ENCODE measurements around the gene PWP1. TPM values are rescaled to one million over a fixed set of nuclear protein-coding genes. Genes with fewer than 3 reads are reported as not detected.
"Not testable (repeated sequence)": the region's sequence is repeated elsewhere in the genome, so short reads cannot be mapped to it uniquely, and the experiment has no call there.

Gene PWP1
- total and polyA plus RNA-seq, 4 donors: 19.5 to 34.8 (median 30.4) TPM

DNA sequence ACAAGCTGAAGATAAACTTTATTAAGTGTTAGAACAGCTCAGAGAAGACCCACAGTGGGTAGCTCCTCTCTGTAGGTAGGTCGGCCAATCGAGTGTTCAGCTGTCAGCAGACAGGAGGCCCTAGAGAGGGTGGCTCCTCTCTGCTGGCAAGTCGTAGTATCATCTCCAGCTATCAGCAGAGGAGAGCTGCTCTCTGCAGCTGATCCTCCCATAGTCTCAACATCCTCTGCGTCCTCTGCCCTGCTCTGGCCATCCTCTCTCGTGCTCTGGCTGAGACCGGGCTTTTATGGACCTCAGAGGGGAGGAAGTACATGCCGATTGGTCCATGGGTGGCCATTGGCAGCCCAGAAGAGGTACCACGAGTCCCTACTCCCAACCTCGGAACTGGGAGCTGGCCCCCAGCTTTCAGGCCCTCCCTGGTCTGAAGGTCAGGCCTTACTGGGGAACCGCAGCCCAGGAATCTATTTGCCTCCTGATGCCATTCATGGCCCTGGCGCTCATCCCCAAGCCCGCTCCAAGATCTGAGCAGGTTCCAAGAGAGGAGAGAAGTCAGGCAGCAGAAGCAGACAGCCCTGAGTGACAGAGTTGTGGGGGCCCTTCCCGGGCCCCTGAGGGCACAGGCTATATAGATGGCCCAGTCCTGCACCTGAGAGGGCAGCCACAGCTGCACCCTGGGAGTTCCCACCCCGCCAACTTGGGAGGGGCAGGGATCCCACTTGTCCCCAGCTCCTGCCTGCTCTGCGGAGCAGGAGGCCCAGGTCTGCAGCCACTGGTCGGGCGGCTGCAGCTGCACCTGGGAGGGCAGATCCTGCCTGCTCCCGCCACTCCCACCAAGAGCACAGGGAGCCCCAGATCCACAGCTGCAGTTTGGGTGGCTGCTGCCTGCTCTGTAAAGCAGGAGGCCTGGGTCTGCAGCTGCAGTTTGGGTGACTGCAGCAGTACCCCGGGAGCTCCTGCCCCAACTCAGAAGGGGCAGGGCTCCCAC lies 3.5 kb upstream of the PWP1 start:
- TF ChIP-seq, protein P1, sequence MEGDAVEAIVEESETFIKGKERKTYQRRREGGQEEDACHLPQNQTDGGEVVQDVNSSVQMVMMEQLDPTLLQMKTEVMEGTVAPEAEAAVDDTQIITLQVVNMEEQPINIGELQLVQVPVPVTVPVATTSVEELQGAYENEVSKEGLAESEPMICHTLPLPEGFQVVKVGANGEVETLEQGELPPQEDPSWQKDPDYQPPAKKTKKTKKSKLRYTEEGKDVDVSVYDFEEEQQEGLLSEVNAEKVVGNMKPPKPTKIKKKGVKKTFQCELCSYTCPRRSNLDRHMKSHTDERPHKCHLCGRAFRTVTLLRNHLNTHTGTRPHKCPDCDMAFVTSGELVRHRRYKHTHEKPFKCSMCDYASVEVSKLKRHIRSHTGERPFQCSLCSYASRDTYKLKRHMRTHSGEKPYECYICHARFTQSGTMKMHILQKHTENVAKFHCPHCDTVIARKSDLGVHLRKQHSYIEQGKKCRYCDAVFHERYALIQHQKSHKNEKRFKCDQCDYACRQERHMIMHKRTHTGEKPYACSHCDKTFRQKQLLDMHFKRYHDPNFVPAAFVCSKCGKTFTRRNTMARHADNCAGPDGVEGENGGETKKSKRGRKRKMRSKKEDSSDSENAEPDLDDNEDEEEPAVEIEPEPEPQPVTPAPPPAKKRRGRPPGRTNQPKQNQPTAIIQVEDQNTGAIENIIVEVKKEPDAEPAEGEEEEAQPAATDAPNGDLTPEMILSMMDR (IDR thresholded peaks at IDR 0.05; ENCODE audit: control extremely low read depth, extremely low read depth): no peak
- Histone ChIP-seq H3K4me1 (ENCODE audit: control insufficient read depth in 5 of 5, insufficient read depth in 5 of 5, low read length in 5 of 5) (peaks cover 0 to 17% (median 3%) of the 10 kb centered on the region in 5 donors), H3K9ac (ENCODE audit: insufficient read depth in 1 of 2, low read length in 2 of 2) (no peak overlapping the region), H3K27ac (ENCODE audit: low read depth in 1 of 2, low read length in 1 of 2) (no peak overlapping the region), H3K4me3 (no peak overlapping the region), H3K36me3 (ENCODE audit: control insufficient read depth in 4 of 4, insufficient read depth in 4 of 4, low read length in 4 of 4) (no peaks in the 10 kb centered on the region), H3K9me3 (ENCODE audit: control insufficient read depth in 4 of 4, insufficient read depth in 3 of 4, low read length in 3 of 4) (no peaks in the 10 kb centered on the region), H3K27me3 (ENCODE audit: control insufficient read depth in 3 of 3, insufficient read depth in 3 of 3, low read length in 2 of 3) (peaks cover 0 to 3% (median 2%) of the 10 kb centered on the region in 3 donors)
- no peak for DNase-seq
- no peak for ATAC-seq (ENCODE audit: insufficient read depth, low FRiP score)
- WGBS, 2 donors: 80 to 86% methylated on average over 19 of the region's 19 CpGs

DNA sequence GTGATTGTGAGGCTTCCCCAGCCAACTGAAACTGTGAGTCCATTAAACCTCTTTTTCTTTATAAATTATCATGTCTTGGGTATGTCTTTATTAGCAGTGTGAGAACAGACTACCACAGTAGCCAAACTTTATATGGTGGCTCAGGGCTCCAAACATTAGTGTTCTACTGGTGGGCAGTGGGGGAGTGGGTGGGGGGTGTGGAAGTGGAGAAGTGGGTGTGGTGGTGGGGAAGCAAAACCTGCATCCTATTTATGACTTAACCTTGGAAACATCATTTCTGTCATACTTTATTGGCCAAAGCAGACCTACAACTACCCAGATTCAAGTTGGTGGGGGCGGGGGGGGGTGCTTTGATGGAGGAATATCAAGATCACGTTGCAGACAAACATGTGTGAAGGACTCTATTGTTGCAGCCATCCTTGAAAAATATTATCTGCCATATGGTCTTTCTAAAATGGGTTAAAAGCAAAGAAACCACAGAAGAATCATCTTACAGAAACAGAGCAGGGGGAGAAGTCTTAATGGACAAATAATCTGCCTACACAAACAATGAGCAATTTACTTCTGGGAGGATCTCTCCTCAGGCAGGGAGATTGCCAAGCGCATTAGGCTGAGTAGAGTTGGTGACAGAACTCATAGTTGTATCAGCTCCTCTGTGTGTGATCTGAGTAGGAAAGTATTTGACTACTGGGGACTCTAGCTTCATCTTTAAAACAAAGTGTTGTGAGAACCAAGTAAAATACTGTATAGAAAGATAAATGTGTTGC lies 1.4 kb upstream of the PWP1 start:
- Histone ChIP-seq H3K4me3 (no peak overlapping the region), H3K9me3 (ENCODE audit: control insufficient read depth in 4 of 4, insufficient read depth in 3 of 4, low read length in 3 of 4) (no peaks in the 10 kb centered on the region), H3K27ac (ENCODE audit: low read depth in 1 of 2, low read length in 1 of 2) (no peak overlapping the region), H3K36me3 (ENCODE audit: control insufficient read depth in 4 of 4, insufficient read depth in 4 of 4, low read length in 4 of 4) (peaks cover 2 to 9% (median 3%) of the 10 kb centered on the region in 4 donors), H3K27me3 (ENCODE audit: control insufficient read depth in 3 of 3, insufficient read depth in 3 of 3, low read length in 2 of 3) (no peaks in the 10 kb centered on the region), H3K9ac (ENCODE audit: insufficient read depth in 1 of 2, low read length in 2 of 2) (no peak overlapping the region), H3K4me1 (ENCODE audit: control insufficient read depth in 5 of 5, insufficient read depth in 5 of 5, low read length in 5 of 5) (peaks cover 0 to 17% (median 3%) of the 10 kb centered on the region in 5 donors)
- TF ChIP-seq, protein P1 (IDR thresholded peaks at IDR 0.05; ENCODE audit: control extremely low read depth, extremely low read depth): no peak
- DNase-seq (no peak), ATAC-seq (ENCODE audit: insufficient read depth, low FRiP score) (no peak)
- 79 to 90% methylated on average over 3 of the region's 3 CpGs for WGBS, 2 donors

DNA sequence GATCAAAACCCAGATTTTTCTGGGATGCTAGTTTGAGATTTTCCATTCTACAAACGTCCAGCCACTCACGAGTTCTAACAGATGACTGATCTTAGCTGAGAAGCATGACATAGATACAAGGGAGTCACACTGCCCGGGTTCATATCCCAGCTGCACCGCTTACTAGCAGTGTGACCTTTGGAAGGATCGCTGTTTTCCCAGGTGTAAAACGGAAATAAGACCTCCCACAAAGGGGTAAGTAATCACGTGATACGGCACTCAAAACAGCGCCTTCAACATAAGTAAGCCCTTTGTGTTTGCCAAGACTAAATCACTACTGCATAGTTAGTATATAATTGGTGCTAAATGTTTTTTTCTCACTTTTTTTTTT lies 624 bp upstream of the PWP1 start:
- no peaks in the 10 kb centered on the region for H3K27me3 ChIP-seq (ENCODE audit: control insufficient read depth in 3 of 3, insufficient read depth in 3 of 3, low read length in 2 of 3)

DNA sequence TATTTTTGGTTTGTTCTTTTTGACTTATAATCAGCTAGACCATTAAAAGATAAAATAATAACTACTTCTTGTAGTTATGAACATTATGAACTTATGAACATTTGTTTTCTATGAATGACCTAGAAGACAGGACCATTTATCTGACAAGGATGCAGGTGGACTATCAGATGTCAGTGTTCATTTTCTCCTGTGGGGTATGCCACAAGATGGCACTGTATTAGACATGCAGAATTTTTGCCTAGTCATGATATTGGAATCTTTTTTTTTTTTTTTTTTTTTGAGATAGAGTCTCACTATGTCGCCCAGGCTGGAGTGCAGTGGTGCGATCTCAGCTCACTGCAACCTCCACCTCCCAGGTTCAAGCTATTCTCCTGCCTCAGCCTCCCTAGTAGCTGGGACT lies 10.2 kb downstream of the PWP1 start:
- WGBS, 2 donors: 81 to 95% methylated on average over 2 of the region's 2 CpGs
- H3K27ac ChIP-seq (ENCODE audit: low read depth in 1 of 2, low read length in 1 of 2); H3K9ac ChIP-seq (ENCODE audit: insufficient read depth in 1 of 2, low read length in 2 of 2); H3K4me3 ChIP-seq; H3K4me1 ChIP-seq (ENCODE audit: control insufficient read depth in 5 of 5, insufficient read depth in 5 of 5, low read length in 5 of 5); ATAC-seq (ENCODE audit: insufficient read depth, low FRiP score); DNase-seq; H3K27me3 ChIP-seq (ENCODE audit: control insufficient read depth in 3 of 3, insufficient read depth in 3 of 3, low read length in 2 of 3); H3K9me3 ChIP-seq (ENCODE audit: control insufficient read depth in 4 of 4, insufficient read depth in 3 of 4, low read length in 3 of 4): not testable (repeated sequence)
- H3K36me3 ChIP-seq (ENCODE audit: control insufficient read depth in 4 of 4, insufficient read depth in 4 of 4, low read length in 4 of 4): peaks cover 34 to 67% (median 60%) of the 10 kb centered on the region in 4 donors

More for the DNA sequence above, 624 bp upstream of the PWP1 start:
- Histone ChIP-seq H3K4me1 (ENCODE audit: control insufficient read depth in 5 of 5, insufficient read depth in 5 of 5, low read length in 5 of 5) (peaks cover 0 to 17% (median 3%) of the 10 kb centered on the region in 5 donors), H3K36me3 (ENCODE audit: control insufficient read depth in 4 of 4, insufficient read depth in 4 of 4, low read length in 4 of 4) (peaks cover 3 to 13% (median 7%) of the 10 kb centered on the region in 4 donors), H3K9me3 (ENCODE audit: control insufficient read depth in 4 of 4, insufficient read depth in 3 of 4, low read length in 3 of 4) (no peaks in the 10 kb centered on the region), H3K9ac (ENCODE audit: insufficient read depth in 1 of 2, low read length in 2 of 2) (peak overlapping the region; percentile 59 to 92), H3K4me3 (no peak overlapping the region), H3K27ac (ENCODE audit: low read depth in 1 of 2, low read length in 1 of 2) (no peak overlapping the region)
- no peak for ATAC-seq (ENCODE audit: insufficient read depth, low FRiP score)
- TF ChIP-seq, protein P1 (IDR thresholded peaks at IDR 0.05; ENCODE audit: control extremely low read depth, extremely low read depth): no peak
- peak in 2 of 3 donors; percentile 28 to 66 for DNase-seq
- WGBS, 2 donors: 15% methylated on average over 9 of the region's 9 CpGs
